Activated CD4-positive, alpha-beta memory T cell treated with anti-CD3 and anti-CD28 coated beads, Interleukin-2, amount 10 ng/mL, durations not matched to agents 7 days and 5 days (primary cell): ENCODE measurements around the gene ENSA. TPM values are rescaled to one million over a fixed set of nuclear protein-coding genes. Genes with fewer than 3 reads are reported as not detected.

ENCODE experiments used
- total RNA-seq, 2 experiments: library from RNA; stranded (reverse); gene quantifications; one replicate each; pipeline ENCODE4 v1.2.3, GENCODE V29; 2021

The ENSA gene
- total RNA-seq, 2 experiments from 2014 or later, result 221 to 223 TPM

Other genes with a start within 250 kb of the ENSA start
- 10 to 100 TPM; 37.2 to 38.8 TPM for gene TARS2, start 142.2 kb downstream of the ENSA start, total RNA-seq
- gene ECM1, start 121.5 kb downstream of the ENSA start, total RNA-seq, result 1 to 10 TPM; 2.4 to 3.8 TPM
- gene FALEC, start 113.9 kb downstream of the ENSA start, total RNA-seq, result not detected
- gene ADAMTSL4, start 80.2 kb downstream of the ENSA start, total RNA-seq, result 1 to 10 TPM; 1.4 to 1.6 TPM
- gene MCL1, start 50.0 kb downstream of the ENSA start, total RNA-seq, result 100 to 1,000 TPM; 470 to 472 TPM
- 10 to 100 TPM; 24.8 to 26.5 TPM for gene GOLPH3L, start 67.5 kb upstream of the ENSA start, total RNA-seq
- under 1 TPM in 1 of 2 experiments, not detected in 1; 0.30 TPM for gene HORMAD1, start 91.3 kb upstream of the ENSA start, total RNA-seq
- 100 to 1,000 TPM; 123 to 127 TPM for gene CTSS, start 136.2 kb upstream of the ENSA start, total RNA-seq
- 1 to 10 TPM; 5.3 to 5.4 TPM for gene CTSK, start 178.6 kb upstream of the ENSA start, total RNA-seq
- 10 to 100 TPM; 39.8 TPM for gene ARNT, start 247.0 kb upstream of the ENSA start, total RNA-seq